AG09319 (cell line): Measurements from ENCODE around the gene ZCWPW2.

Experiments
- DNase-seq: peaks from one replicate; pipeline ENCODE4 v3.0.0-alpha.2; 2010; ENCODE audit warnings: low read depth; ENCODE audit errors: extremely low read depth
- TF ChIP-seq, protein P1 (sequence below): IDR thresholded peaks from 2 replicates; pipeline ENCODE4 v1.5.1; 2011; ENCODE audit warnings: low read depth, mild to moderate bottlenecking, inconsistent platforms, low read length, moderate library complexity

The ZCWPW2 gene

GRCh38 chr3:28544236-28544635 is 195.7 kb downstream of the ZCWPW2 start:
- TF ChIP-seq, protein P1, sequence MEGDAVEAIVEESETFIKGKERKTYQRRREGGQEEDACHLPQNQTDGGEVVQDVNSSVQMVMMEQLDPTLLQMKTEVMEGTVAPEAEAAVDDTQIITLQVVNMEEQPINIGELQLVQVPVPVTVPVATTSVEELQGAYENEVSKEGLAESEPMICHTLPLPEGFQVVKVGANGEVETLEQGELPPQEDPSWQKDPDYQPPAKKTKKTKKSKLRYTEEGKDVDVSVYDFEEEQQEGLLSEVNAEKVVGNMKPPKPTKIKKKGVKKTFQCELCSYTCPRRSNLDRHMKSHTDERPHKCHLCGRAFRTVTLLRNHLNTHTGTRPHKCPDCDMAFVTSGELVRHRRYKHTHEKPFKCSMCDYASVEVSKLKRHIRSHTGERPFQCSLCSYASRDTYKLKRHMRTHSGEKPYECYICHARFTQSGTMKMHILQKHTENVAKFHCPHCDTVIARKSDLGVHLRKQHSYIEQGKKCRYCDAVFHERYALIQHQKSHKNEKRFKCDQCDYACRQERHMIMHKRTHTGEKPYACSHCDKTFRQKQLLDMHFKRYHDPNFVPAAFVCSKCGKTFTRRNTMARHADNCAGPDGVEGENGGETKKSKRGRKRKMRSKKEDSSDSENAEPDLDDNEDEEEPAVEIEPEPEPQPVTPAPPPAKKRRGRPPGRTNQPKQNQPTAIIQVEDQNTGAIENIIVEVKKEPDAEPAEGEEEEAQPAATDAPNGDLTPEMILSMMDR, result no peak
- DNase-seq, result no peak

DNA sequence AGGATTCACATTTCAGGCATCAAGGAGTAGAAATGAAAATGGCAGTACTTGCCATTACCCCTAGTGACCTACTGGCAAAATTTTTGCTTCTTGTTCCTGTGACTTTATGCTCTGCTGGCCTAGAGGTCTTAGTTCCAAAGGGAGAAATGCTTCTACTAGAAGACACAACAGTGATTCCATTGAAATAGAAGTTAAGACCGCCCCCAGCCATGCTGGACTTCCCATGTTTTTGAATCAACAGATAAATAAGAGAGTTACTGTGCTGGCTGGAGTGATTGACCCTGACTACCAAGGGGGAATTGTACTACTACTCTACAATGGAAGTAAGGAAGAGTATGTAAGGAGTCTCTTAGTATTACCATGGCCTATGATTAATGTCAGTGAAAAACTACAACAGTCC is 196.3 kb downstream of the ZCWPW2 start:
- TF ChIP-seq, protein P1, result no peak
- DNase-seq, result no peak

DNA sequence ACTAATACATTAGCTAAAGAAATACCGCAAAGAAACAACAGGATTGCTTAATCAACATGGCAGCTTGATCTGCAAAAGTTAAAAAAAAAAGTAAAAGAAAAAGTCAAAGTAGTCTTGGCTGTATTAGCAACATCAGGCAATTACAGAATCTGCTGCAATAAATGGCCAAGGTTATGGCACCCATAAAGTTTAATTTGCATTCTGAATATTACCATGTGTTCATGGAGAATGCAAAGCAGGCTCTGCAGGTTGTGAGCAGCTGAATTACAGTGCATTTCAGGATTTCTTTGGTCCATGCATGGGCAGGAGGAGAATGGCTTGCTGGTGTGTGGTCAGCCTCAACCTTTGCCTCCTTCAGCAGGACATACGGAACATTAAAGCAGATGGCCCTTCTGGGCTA is 199.2 kb downstream of the ZCWPW2 start:
- TF ChIP-seq, protein P1, result no peak
- DNase-seq, result no peak

DNA sequence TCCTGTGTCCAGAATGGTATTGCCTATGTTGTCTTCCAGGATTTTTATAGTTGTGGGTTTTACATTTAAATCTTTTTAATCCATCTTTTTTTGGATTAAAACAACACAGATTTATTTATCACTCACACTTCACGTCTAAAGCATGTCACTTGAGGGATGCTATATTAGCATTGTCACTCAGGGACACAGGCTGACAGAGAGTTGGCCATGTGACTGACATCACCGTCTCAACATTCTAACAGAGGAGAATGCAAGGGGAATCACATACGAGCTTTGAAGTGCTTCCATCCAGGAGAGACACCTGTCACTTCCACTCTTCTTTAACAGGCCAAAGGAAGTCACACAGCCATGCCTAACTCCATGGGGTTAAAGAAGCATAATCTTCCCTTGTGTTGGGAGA is 204.7 kb downstream of the ZCWPW2 start:
- TF ChIP-seq, protein P1, result no peak
- no peak for DNase-seq

DNA sequence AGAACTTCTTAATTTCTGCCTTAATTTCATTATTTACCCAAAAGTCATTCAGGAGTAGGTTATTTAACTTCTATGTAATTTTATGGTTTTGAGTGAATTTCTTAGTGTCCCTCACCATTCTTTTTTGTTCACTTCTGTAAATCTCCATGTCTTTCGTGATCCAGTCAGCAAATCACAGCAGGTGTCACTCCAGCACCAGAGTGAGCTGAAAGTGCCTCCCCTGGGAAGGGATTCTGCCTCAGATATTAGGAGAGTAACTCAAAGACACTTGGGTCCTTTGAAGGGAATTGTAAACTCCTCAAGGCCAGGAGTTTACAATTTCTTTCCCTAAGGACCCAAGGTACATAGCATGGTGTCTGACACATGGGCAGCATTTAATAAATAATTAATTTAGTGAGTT is 207.7 kb downstream of the ZCWPW2 start:
- no peak for DNase-seq
- TF ChIP-seq, protein P1, result no peak

DNA sequence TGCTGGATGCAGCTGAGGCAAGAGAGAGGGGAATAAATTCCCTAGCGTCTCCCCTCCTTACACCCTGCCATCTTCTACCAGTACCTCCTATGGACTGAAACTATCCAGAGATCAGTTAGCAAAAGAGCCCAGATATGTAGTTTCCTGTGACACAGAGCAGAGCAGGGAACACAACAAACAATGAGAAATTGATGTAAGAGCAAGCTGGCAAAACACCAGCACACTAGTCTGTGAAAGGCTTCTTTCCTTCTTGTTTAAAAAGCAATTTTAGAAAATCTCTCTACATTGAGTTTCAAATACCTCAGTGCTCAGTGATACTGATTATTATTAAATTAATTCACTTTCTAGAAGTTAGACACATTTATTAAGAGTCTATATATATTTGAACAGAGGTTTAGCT is 215.7 kb downstream of the ZCWPW2 start:
- TF ChIP-seq, protein P1, result no peak

GRCh38 chr3:28569357-28569756 is 220.8 kb downstream of the ZCWPW2 start:
- no peak for DNase-seq
- TF ChIP-seq, protein P1, result no peak

More for the DNA sequence above, 215.7 kb downstream of the ZCWPW2 start:
- no peak for DNase-seq
